ENCODE measurements around the gene GBA3. TPM values are rescaled to one million over a fixed set of nuclear protein-coding genes. Genes with fewer than 3 reads are reported as not detected.

GBA3 gene
- total RNA-seq, 6 experiments from 2014 or later = 15.4 to 115 (median 60.7) TPM

DNA sequence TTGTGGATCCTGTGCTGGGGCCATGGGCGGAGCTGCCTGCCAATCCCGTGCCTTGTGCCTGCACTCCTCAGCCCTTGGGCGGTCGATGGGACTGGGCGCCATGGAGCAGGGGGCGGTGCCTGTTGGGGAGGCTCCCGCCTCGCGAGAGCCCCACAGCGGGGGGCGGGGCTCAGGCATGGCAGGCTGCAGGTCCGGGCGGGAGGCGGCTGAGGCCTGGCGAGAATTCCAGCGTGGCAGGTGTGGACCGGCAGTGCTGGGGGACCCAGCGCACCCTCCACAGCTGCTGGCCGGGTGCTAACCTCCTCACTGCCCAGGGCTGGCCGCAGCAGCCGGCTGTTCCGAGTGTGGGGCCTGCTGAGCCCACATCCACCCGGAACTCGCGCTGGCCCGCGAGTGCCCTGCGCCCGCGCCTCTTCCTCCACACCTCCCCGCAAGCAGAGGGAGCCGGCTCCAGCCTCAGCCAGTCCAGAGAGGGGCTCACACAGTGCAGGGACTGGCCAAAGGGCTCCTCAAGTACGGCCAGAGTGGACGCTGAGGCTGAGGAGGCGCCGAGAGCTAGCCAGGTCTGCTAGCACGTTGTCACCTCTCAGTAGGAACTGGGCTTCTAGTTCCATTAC is 85.9 kb downstream of the GBA3 start:
- no peak overlapping the region for H3K27ac ChIP-seq
- no peaks in the 10 kb centered on the region for H3K4me1 ChIP-seq
- H3K9me3 ChIP-seq = no peaks in the 10 kb centered on the region
- peaks cover 0 to 3% (median 0%) of the 10 kb centered on the region in 4 donors for H3K36me3 ChIP-seq
- H3K4me3 ChIP-seq = no peak overlapping the region
- DNase-seq (no peak), ATAC-seq (peak in 1 of 4 donors; percentile 41)
- intact Hi-C loops (cut with DNase I) = no loop called here
- WGBS (ENCODE audit: insufficient coverage, low coverage, low lambda C conversion rate, missing lambda C conversion rate) = no CpG with 5 or more reads among the region's 37 CpGs
- no peaks in the 10 kb centered on the region for H3K27me3 ChIP-seq
- TF ChIP-seq, protein P1, sequence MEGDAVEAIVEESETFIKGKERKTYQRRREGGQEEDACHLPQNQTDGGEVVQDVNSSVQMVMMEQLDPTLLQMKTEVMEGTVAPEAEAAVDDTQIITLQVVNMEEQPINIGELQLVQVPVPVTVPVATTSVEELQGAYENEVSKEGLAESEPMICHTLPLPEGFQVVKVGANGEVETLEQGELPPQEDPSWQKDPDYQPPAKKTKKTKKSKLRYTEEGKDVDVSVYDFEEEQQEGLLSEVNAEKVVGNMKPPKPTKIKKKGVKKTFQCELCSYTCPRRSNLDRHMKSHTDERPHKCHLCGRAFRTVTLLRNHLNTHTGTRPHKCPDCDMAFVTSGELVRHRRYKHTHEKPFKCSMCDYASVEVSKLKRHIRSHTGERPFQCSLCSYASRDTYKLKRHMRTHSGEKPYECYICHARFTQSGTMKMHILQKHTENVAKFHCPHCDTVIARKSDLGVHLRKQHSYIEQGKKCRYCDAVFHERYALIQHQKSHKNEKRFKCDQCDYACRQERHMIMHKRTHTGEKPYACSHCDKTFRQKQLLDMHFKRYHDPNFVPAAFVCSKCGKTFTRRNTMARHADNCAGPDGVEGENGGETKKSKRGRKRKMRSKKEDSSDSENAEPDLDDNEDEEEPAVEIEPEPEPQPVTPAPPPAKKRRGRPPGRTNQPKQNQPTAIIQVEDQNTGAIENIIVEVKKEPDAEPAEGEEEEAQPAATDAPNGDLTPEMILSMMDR (IDR thresholded peaks at IDR 0.05) = no peak
- no peak for TF ChIP-seq POLR2A (IDR thresholded peaks at IDR 0.05)

DNA sequence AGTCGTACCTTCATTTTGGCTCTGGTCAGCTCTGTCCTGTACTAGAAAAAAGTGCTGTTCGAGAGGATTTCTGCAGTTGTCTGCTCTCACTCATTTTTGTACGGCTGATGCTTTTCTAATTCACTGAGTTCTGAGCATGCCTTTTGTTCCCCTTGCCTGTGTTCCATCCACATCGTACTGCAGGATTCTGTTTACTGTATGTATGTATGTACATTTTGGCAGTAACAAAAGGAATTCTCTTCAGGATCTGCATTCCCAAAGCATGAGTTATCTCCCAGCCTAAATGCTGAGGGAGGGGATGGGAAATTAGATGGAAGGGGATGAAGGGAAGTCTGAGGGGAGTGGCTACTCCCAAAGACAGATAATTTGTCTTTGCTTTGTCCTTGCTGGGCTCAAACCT is 87.6 kb downstream of the GBA3 start:
- no peaks in the 10 kb centered on the region for H3K9me3 ChIP-seq
- intact Hi-C loops (cut with DNase I) = no loop called here
- no peak overlapping the region for H3K4me3 ChIP-seq
- TF ChIP-seq POLR2A (IDR thresholded peaks at IDR 0.05) = no peak
- TF ChIP-seq, protein P1 (IDR thresholded peaks at IDR 0.05) = no peak
- H3K27ac ChIP-seq = no peak overlapping the region
- 75% methylated on average over 4 of the region's 4 CpGs for WGBS (ENCODE audit: insufficient coverage, low coverage, low lambda C conversion rate, missing lambda C conversion rate)
- H3K27me3 ChIP-seq = no peaks in the 10 kb centered on the region
- ATAC-seq (no peak), DNase-seq (no peak)
- no peaks in the 10 kb centered on the region for H3K4me1 ChIP-seq
- peaks cover 0 to 3% (median 0%) of the 10 kb centered on the region in 4 donors for H3K36me3 ChIP-seq

DNA sequence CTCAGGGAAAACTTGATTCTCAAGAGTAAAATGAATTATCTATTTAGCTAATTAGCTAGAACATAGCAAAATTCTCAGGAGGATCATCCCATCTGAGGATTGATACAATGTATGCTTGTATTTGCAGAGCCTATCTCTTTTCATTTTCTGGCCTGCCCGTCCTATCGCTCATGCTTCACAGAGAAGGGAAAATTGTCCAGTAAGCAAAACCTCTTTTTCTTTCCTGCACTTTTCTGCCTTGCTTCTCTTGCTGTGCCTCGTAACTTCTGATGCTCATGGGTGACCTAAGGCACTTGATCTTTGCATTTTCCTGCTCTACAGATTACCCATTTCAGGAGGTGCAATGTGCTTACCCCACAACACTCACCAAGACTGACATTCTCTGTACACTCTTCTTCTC is 88.1 kb downstream of the GBA3 start:
- ATAC-seq (no peak), DNase-seq (no peak)
- Histone ChIP-seq H3K27me3 (no peaks in the 10 kb centered on the region), H3K9me3 (no peaks in the 10 kb centered on the region), H3K4me1 (no peaks in the 10 kb centered on the region), H3K4me3 (no peak overlapping the region), H3K36me3 (peaks cover 0 to 3% (median 0%) of the 10 kb centered on the region in 4 donors), H3K27ac (no peak overlapping the region)
- 65% methylated on average over 3 of the region's 3 CpGs for WGBS (ENCODE audit: insufficient coverage, low coverage, low lambda C conversion rate, missing lambda C conversion rate)
- no peak for TF ChIP-seq POLR2A (IDR thresholded peaks at IDR 0.05)
- TF ChIP-seq, protein P1 (IDR thresholded peaks at IDR 0.05) = no peak
- intact Hi-C loops (cut with DNase I) = no loop called here

DNA sequence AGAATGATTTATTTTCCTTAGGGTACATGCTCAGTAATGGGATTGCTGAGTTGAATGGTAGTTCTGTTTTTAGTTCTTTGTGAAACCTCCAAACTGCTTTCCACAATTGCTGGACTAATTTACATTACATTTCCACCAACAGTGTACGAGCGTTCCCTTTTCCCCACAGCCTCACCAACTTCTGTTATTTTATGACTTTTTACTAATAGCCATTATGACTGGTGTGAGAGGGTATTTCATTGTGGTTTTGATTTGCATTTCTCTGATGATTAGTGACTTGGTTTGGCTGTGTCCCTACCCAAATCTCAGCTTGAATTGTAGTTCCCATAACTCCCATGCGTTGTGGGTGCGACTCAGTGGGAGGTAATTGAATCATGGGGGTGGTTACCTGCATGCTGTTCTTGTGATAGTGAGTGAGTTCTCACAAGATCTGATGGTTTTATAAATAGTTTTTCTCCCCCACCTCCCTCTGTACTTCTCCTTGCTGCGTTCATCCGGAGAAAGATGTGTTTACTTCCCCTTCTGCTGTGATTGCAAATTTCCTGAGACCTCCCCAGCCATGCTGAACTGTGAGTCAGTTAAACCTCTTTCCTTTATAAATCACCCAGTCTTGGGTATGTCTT is 95.1 kb downstream of the GBA3 start:
- WGBS (ENCODE audit: insufficient coverage, low coverage, low lambda C conversion rate, missing lambda C conversion rate) = 61% methylated on average over 5 of the region's 6 CpGs
- H3K9me3 ChIP-seq = no peaks in the 10 kb centered on the region
- no peak overlapping the region for H3K4me3 ChIP-seq
- H3K27me3 ChIP-seq = no peaks in the 10 kb centered on the region
- H3K36me3 ChIP-seq = no peaks in the 10 kb centered on the region
- no peaks in the 10 kb centered on the region for H3K4me1 ChIP-seq
- peak in 1 of 4 donors; percentile 28 for ATAC-seq
- TF ChIP-seq POLR2A (IDR thresholded peaks at IDR 0.05) = no peak
- TF ChIP-seq, protein P1 (IDR thresholded peaks at IDR 0.05) = no peak
- no peak overlapping the region for H3K27ac ChIP-seq
- intact Hi-C loops (cut with DNase I) = no loop called here
- no peak for DNase-seq

All from right lobe of liver (tissue), 6 donors.